Measurements from ENCODE around the gene PALLD.

The PALLD gene

DNA sequence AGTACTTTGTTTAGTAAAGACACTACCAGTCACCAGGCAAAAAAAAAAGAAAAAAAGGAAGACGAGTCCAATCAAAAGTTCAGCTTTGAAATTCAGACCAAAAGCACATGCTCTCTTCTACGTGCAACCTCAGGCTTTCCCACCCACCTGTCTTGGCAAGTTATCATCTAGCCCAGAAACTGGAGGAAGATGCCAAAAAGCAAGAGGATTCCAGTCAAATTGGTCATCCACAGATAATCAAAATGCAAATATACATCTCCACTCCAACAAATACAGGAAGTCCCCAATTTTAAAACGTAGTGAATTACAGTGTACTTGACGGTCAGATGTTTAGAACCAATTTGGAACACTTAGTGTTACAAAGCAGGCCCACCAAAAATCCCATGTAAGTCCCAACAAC, 96.5 kb downstream of the PALLD start:
- no peak for DNase-seq

DNA sequence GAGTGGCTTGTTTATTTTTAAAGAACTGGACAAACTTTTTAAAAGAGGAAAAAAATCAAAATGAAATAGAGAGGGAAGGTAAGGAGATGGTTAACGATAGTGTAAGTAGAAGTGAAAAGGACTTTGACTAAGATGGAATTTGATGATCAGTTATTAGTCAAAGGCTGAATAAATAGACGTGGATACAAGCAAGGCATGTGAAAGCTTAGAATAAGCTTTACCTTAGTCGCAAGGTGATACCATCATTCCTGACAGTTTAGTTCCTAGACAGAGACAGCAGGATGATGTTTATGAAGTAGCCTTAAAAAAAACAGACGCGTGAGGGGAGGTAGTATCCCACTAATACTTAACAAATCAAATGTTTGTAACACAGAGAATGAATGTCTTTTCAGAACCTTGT, 97.3 kb downstream of the PALLD start:
- DNase-seq, result no peak

DNA sequence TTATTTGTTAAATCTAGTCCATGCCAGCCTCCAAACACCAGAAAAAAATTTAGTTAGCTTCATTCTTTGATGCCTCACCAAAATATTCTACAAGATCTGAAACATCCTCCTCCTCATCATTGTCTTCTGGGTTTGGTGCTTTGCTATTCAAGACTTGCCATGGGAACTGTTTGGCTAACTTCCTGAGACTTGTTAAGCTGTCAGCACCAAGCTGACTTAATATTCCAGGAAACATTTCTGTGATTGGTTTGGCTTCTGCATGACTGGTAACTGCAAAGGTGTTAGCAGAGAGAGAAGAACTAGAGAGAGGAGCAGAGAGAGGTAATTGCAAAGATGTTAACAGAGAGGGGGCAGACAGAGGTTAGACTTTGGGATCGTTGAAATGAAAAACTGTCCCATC, 101.3 kb downstream of the PALLD start:
- no peak for DNase-seq

DNA sequence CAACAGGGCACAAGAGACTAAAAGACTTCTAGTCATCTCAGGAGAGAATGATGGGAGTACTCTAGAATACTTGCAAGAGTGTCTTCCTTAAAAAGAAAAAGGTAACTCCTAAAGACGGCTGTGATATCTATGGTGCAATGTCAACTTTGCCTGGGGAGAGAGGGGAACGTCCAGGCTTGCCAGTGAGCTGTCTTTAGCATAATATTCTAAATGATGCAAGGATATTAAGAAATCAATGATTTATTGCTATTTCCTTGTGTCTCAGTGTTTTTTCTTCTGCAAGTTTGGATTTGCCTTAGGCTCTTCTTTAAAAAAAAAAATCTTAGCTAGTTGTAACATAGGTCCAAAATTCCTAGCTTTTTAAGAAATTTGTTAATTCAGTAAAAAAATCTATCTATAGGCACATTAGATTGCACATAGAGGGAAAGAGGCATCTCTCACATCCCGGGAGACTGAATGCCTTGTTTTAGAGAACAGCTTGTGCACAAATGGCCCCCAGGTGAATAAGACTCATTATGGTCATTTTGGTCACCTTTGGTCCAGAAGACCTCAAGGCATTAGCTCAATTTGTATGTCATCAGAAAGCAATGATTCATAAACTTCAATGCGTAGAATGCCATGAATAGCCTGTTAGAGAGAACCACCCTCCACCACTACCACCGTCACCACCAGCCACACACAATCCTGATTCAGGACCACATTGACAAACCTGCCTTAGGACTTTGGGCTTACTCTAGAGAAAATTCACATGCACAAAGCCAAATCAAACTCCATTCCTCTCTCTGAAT, 104.1 kb downstream of the PALLD start:
- no peak for DNase-seq

DNA sequence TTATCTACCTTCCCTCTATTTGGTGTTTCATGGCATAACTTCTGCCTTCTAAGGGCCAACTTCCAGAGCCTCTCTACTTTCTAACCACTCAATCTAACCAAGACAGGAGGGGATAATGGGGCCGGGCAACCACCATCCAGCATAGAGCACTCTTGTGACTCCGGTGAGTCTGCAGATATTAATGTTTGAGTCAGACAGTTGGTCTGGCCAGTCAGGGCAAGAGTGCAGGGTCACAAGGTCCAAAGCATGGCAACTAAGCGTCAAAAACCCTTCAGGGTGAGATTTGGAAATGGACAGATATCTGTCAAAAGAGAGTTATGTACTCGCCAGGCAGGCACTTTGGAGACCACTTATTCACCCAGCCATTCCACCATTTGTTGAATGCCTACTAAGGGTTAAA, 105.0 kb downstream of the PALLD start:
- DNase-seq, result no peak

DNA sequence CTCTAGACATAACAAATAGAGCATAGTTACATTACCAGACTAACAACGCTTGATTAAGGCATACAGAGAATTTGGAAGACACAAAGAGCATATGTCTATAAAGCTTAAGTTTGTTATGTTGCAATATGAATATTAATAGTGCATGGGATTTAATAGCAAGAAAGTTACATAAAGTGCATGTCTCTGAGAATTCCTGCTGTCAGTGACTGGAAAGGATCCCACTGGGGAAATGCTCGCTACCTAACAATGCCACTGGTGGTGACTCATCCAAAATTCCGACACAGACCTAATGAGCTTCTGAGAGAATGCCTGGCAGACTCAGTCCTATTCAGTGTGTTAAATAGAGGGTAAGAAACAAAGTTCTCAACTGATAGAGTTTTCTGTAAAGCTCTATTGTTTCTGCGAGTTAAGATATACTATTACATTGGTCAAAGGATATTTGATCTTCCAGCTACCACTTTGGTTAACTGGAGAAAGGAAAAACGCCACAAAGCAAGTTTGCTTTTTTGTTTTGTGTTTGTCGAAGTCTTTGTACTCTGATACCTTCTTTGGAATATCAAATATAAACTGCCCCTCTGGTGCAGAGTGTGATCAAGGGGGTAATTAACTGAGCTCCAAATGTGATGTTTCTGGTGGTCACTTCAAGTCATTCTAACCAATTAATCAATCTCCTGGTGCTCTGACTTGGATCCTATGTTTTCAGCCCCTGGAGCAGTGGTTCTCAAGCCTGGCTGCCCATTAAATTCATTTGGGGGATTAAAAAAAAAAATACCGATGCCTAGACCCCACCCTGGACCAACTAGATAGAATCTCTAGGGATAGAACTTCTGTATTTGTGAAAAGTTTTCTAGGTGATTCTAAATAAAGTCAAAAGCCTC, 107.9 kb downstream of the PALLD start:
- DNase-seq, result no peak

DNA sequence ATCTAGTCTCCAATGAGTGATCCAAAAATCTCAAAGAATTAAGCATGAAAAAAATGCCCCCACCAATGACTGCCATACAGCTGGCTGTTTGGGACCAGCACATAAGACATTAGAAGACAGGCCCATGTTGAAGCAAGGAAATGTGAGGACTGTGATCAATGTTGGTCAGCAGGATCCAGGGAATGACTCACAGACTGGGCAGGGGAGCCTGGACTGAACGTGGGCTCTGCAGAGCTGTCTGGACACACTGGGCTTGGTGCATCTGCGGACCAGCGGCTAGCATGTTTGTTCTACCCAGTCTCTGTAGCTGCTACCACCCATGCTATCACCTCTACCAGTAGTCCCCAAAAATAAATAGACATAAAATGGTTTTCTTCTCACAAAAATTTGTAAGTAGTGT, 108.6 kb downstream of the PALLD start:
- DNase-seq, result no peak

DNA sequence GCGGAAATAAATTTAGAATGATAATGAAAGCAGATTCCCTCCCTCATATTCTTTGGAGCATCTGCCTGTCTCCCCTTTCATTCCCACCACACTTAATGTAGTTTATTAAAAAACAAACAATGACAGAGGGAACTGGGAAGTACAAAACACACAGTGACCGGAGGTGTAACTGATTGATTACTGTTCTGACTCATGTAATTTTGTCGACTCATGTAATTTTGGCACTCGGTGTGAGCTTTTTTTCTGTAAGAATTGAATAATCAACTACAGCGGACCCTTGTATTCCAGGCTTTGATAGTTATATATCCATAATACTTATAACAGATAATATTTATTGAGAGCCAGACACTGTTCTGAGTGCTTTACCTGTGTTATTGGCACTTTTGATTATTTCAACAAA, 110.4 kb downstream of the PALLD start:
- no peak for DNase-seq

DNA sequence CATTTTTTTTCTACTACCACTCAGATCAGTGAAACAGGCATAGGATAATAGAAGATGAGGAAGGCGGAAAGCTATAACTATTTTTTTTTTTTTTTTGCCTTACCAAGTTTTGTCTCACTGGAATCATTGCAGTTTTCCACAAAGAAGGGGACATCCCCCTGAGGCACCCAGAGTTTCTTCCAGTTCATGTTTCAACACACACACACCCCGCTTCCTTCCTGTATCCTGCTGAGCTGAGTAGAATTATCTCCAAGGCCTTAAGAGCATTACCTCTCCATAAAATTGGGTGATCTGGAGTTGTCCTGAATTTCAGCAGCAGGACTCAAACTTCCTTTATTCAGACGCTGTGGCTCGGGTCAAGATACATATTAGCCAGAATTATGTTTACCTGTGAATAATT, 111.9 kb downstream of the PALLD start:
- no peak for DNase-seq

DNA sequence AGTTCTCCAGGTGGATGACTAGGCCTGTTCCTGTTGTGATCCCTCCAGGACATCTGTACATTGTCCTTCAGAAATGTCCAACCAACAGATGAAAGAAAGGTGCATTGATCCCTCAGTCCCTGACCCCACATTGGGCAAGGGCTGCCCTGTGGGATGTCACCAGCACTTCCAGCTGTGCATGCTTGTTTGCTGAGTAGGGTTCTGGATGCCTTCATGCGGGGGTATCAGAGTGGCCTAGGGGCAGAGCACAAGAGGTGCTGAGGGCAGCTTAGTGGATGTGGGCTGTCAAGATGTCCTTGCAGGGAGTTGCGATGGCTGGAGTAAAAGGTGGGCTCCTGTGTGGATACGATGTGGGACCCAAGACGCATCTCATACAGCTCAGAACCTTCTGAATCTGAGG, 112.5 kb downstream of the PALLD start:
- DNase-seq, result no peak

DNA sequence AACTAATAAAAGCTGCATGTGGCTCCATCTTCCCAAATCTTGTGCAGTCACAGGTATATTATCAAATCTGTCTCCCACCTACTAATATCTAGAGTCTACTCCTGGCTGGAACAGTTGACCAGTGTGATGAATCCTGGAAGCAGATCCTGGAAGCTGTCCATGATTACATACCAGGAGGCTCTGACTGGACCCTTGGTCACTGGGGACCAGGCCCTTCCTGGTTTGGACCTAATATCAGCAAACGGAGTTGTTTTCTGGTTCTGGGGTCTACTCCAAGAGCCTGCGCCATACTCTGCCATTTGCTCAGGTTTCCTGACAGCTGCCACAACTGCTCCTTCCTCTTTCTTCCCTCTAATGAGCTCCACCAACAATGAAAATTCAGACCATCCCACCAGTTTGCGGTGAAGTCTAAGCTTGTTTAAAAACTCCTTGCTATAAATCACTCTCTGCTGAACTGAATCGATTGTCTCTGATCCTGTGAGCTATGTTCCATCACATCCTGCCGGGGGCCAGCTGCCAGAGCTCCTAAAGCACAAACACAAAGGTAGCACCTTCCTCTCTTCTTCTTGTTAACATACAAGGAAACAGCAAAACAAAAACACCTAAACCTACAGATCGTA, 114.2 kb downstream of the PALLD start:
- no peak for DNase-seq

DNA sequence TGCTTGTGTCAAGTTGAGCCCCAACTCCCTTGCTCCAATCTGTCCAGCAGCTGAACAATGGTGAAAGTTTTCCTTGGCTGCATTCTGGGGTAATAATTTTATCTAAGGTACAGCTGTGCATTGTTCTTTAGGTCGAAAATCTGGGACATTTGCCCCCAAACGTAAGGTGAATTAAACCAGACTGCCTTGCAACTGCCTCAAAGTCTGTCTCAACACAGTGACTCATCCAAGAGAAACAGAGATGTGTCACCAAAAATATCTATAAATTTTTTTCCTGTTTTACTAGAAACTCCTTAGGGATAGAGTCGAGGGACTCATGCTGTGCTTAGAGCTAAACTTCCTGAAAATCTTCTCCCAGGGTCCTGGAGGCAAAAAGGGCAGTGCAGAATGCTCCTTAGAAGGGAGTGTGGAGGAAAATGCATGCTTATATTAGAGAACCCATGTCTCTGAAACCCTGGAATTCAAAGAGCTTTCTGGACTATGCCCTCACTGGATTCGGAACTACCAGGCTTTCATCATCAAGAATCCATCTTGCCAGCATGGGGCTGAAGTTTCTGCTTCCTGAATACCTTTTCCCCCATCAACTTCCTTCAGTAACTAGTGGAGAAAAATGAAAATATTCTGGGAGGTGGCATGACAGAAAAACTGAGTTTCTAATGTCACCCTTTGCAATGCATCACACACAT, 115.7 kb downstream of the PALLD start:
- DNase-seq, result no peak

DNA sequence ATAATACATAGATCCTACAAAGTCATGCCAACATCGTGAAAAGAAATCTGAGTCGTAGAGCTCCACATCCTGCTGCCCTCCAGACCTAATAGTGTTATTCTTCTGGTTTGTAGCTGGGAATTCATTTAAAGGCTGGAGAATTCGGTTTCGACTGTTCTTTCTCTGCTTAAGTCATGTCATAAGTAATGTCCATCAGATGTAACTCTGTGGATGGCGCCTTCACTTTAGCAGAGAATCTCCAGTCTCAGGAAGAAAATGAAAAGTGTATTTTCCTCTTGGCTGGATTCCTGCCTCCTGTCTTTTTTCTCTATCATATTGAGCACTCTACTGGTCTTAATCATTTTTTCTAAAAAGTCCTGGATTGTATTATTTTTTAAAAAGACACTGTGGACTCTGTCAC, 117.0 kb downstream of the PALLD start:
- DNase-seq, result no peak

DNA sequence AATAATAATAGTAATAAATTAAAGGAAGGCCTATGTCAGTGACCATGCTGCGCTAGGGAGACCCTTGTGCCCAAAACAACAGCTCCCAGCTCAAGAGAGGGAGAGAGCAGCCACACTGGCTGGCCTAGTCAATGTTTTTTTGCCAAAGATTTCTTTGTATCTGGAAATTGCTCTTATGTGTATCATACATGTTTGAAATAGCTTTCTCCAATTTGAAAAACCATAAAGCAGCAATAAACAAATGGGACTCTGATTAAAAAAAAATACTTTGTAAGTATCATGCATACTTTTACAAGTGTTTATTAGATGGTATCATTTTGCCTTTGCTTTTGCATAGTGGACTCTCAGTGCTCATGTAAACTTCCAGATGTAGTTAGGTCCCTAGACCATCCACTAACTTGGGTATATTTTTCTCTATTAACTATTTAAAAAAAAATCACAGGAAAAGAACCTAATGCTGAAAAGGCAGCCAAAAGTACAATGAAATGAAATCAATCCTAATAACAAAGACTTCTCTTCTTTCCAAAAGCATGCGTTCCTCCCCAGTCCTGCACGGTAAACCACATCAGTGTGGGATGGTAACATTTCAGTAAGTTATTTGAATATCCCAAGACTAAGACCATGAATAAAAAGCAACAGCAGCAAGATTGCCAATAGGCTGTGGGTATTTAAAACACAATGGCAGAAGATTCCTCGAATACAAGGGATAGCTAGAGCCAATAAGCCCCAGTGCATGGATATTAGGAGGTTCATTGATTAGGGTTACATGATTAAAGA, 117.6 kb downstream of the PALLD start:
- no peak for DNase-seq

DNA sequence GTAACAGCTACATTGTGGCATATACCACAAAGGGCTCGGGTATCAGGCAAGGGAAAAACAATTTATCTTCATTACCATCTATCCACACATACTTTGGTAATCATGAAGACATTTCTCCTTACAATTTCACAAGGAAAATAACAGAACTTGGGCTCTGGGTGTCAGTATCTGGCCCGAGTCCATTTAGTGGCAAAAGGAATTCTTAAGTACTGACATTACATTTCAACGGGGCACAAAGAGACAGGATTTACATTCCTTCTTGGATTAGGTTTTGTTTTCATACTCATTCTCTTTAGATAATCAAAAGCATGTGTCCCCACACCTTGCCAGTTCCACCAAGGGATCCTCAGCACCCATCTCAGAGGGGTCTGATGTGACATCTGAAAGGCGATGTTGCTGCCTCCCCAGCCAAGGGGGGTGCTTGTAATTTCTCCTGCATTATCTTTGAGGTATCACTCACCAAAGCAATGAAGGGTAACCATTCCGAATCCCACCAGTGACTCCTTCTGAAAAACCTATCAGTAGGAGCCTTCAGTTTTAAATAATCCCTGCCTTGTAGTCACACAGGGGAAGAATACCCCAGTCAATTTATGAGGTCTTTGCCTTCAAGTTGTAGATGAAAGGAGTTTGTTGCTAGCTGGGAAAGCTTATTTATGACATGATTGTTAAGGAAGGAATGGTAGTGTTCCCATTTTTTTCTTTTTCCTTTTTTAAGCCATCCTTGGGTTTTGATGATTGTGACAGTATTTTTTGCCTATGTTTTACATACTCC, 118.6 kb downstream of the PALLD start:
- no peak for DNase-seq

DNA sequence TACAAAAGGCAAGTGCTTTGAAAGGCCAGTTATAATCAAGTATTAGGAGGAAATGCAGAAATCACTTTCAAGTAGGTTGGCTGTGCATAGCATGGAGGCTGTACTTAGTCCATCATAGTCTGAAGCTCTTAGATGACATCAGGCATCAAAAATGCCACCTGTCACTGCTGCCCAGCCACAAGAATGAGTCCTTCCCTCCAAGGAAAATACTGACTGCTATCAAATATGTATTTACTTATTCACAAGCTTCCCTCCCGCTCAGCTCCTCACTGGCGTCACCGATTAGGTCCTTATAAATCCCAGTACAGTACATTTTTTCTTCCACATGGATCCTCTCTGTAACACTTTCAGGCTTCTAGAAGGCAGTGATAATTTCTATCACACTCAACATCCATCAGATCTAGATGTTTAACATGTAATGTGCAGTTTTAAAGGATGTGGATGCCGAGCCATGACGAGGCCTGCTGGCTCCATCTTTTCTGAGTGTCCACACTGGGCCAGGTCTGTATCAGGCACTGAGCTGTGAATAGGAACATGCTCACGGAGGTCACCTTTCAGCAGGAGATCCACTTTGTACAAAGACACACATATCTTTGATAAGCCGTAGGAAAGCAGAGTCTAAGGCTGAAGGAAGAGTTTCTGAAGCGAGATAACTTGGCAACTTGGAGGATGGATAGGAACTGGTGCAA, 121.9 kb downstream of the PALLD start:
- no peak for DNase-seq

DNA sequence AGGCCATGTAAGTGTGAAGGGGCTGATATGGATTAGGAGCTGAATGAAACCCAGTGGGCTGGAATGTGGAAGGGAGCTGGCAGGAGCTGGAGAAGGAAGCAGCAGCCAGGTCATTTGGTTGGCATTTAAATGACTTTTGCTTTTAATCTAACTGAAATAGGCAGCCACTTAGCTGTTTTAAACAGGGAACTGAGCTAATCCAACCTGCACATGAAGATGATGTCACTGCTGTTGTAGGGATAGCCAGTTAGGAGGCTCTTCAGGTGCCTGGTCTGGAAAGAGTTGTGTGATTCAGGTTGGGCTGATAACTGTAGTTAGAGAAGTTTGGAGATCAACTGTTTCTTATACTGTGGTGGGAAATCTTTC, 122.4 kb downstream of the PALLD start:
- DNase-seq, result no peak

DNA sequence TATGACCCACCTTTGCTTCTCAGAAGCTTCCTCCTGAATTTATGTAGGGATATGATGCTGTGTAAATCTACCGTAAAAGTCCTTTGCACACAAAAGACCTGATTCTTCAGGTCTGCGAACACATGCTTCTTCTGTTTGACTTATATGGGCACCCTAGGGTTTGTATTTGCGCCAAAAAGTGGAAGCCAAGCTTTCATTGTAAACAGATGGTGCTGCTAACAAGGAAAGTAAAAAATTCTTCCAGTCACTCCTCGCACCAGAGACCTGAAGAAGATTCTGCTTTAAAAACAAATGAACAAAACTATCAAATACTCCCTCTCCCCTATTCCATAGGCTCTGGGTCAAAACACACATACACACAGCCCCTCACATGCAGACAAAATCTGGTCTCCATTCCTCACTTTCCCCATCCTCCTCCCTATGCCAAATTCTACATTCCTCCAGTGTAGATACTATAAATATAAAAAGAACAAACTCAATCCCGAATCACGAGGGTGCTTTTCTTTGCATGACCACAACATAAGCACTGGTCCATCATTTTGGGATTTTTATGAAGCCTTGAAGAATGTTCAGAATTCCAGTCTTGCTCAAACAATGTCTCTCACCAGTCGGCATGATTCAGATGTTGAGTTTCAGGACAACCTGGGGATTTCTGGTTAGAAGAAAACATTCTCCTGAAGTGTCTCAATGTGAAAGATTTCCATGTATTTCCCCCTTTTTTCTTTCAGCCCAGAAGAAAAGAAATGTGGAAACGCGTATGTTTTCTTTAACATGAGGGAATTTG, 125.1 kb downstream of the PALLD start:
- DNase-seq, result no peak

DNA sequence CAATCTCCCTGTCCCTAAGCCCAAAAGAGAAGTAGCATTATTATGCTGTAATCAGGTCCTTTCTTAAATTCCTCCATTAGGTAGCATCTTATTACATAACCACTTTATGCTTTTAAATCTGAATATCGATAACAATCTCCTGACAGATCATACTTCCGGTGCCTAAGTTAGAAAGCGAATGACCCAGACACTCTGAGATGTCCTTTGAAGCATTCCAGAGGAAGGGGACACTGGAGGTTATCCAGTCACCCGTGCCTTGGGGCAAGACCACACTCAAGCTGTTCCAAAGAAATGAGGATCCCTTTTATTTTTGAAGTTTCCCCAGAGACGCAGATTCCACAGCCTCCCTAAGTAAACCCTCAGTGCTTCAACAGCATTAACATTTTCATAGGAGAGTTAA, 125.7 kb downstream of the PALLD start:
- no peak for DNase-seq

DNA sequence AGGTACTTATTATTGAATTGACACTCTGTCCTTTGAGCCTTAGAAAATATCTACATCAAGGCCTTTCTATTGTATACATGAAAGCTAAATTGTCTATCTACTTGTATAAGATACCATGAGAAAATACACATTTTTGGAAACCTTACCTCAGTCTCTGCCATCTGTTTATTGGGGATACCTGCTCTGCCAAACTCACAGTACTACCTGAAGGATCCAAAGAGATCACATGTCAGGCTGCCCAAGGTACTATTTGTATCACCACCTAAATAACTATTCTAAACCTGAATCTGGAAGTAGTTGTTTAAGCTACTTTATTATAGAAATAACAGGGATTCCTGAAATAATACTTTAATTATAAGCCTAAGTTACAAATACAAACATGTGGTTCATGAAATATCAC, 126.2 kb downstream of the PALLD start:
- DNase-seq, result no peak
